ENCODE measurements around the gene UBE2Z.

GRCh38 chr17:48930435-48930873 is 22.2 kb downstream of the UBE2Z start:
- TF ChIP-seq MAX (IDR thresholded peaks at IDR 0.05) (no peak), REST (IDR thresholded peaks at IDR 0.05; ENCODE audit: low read depth) (no peak), RAD21 (IDR thresholded peaks at IDR 0.05; ENCODE audit: low read depth) (no peak), ZBTB7A (IDR thresholded peaks at IDR 0.05; ENCODE audit: low read depth) (no peak)

All from Ishikawa (cell line).